Nephron (organoid): Measurements from ENCODE around the gene ARIH2.

Experiments
- H3K27ac Mint-ChIP-seq, 3 experiments: 2 replicates each; pipeline ENCODE4 v1.8.0; 2020; ENCODE audit warnings: mixed read lengths in 3 of 3, mild to moderate bottlenecking in 2 of 3, moderate library complexity in 1 of 3
- H3K27me3 Mint-ChIP-seq: 2 replicates; pipeline ENCODE4 v1.8.0; 2021; ENCODE audit warnings: low read depth, mild to moderate bottlenecking, moderate library complexity, mixed read lengths
- H3K36me3 Mint-ChIP-seq: 2 replicates; pipeline ENCODE4 v1.8.0; 2020; ENCODE audit warnings: low read depth, mixed read lengths
- H3K4me1 Mint-ChIP-seq: 2 replicates; pipeline ENCODE4 v1.8.0; 2020; ENCODE audit warnings: mixed read lengths
- H3K4me3 Mint-ChIP-seq, 3 experiments: 2 replicates each; pipeline ENCODE4 v1.8.0; 2020; ENCODE audit warnings: mild to moderate bottlenecking in 3 of 3, mixed read lengths in 3 of 3, moderate library complexity in 2 of 3
- H3K9me3 Mint-ChIP-seq: 2 replicates; pipeline ENCODE4 v1.8.0; 2020; ENCODE audit warnings: mixed read lengths
- TF ChIP-seq, protein P1 (sequence below), 3 experiments: fragments of 200-600 bp; sonication (generic); IDR thresholded peaks; one replicate each; pipeline ENCODE4 v1.5.0; 2021; ENCODE audit warnings: antibody characterized with exemption in 3 of 3; ENCODE audit not compliant: unreplicated experiment in 3 of 3

Gene ARIH2

DNA sequence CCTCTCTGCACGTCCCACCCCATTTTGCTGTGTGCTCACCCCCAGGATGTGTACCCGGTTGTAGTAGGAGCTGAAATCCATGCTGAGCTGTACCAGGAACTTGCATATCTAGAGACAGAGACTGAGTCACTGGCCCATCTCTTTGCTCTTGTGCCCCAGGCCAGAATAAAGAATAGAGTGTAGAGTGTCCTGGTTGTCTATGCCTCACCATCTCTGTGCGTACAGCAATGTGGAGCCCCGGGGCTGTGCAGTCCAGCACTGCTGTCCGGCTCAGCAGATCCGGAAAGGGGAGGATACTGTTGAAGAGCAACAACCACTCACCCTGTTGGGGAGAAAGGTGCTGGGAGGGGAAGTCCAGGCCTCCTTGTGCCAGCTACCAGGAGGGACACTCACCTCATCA lies 97.1 kb downstream of the ARIH2 start:
- Mint-ChIP-seq H3K4me1 (peaks cover 16% of the 10 kb centered on the region), H3K36me3 (peaks cover 27% of the 10 kb centered on the region), H3K27ac (no peak overlapping the region), H3K27me3 (peaks cover 3% of the 10 kb centered on the region), H3K4me3 (peak overlapping the region; percentile 86 to 96 (median 88)), H3K9me3 (no peaks in the 10 kb centered on the region)
- TF ChIP-seq, protein P1, sequence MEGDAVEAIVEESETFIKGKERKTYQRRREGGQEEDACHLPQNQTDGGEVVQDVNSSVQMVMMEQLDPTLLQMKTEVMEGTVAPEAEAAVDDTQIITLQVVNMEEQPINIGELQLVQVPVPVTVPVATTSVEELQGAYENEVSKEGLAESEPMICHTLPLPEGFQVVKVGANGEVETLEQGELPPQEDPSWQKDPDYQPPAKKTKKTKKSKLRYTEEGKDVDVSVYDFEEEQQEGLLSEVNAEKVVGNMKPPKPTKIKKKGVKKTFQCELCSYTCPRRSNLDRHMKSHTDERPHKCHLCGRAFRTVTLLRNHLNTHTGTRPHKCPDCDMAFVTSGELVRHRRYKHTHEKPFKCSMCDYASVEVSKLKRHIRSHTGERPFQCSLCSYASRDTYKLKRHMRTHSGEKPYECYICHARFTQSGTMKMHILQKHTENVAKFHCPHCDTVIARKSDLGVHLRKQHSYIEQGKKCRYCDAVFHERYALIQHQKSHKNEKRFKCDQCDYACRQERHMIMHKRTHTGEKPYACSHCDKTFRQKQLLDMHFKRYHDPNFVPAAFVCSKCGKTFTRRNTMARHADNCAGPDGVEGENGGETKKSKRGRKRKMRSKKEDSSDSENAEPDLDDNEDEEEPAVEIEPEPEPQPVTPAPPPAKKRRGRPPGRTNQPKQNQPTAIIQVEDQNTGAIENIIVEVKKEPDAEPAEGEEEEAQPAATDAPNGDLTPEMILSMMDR (IDR thresholded peaks at IDR 0.05; ENCODE audit: unreplicated experiment in 3 of 3), result no peak

DNA sequence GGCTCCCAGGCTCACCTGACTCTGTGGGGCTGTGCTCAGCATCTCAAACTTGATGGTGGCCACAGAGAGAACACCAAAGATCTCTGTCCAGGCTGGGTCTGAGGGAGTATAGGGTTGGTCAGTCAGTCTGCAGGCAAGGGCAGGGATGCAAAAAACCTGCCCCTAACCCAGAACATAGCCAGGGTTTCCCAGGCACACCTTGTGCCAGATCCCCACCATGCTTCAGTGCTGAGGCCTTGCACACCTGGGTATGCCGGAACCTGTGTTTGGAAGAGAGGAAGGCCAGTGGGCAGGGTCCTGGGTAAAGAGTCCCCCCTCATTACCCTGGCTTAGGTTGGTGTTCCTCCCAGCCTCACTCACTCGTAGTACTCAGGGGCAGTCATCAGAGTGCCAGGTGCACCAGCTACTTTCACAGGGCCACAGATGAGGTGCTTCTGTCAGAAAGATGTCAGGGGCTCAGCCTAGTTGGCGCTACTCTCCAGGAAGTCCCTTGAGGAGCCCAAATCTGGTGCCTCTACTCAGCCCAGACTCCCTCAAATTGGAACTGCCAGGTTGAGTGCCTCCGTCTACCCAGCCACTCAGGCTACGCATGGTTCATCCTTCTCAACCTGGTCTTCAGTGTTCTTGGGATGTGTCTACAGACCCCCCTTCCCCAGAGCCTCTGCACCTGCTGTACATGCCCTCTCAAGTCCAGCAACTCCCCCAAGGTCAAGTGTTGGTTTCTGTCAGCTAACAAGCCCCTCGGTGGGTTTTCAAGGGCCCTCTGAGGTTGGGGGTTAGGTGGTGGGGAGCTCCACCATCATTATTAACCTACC lies 98.0 kb downstream of the ARIH2 start:
- peaks cover 3% of the 10 kb centered on the region for H3K27me3 Mint-ChIP-seq
- peaks cover 21% of the 10 kb centered on the region for H3K4me1 Mint-ChIP-seq
- H3K9me3 Mint-ChIP-seq, result no peaks in the 10 kb centered on the region
- peaks cover 24% of the 10 kb centered on the region for H3K36me3 Mint-ChIP-seq
- H3K27ac Mint-ChIP-seq, result no peak overlapping the region
- peak overlapping the region; percentile 86 to 96 (median 88) for H3K4me3 Mint-ChIP-seq
- TF ChIP-seq, protein P1 (IDR thresholded peaks at IDR 0.05; ENCODE audit: unreplicated experiment in 3 of 3), result no peak

DNA sequence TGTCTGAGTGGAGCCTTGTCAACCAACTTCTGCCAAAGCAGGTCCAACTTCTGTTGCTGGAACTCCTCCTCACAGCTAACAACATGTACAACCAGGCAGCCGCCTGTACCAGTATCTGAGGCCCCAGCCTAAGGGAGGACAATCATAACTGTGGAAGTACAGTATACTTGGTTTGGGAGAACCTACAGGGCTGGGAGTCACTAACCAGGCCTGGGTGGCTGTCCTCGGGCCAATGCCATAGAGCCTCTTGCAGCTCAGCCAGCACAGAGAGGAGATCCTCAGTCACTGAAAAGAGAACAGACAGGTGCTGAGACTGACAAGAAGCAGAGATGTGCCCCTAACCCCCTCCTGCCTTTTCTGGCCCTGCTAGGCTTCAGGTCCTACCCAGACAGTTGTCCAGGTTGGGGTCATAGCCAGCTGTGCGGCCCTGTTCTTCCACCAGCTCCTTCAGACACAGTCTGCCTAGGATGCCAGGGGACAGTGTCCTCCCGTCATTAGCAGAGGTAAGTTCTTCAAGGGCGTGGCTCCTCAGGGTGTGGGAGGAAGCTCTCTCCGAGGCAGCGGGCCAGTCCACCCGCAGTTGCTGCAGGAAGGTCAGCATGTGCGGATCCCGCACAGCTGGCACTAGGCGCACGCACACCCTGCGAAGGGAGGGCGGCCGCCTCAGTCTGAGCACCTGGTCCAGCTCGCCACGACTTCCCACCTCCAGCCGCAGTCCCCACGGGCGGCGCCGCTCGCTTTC lies 98.8 kb downstream of the ARIH2 start:
- H3K27me3 Mint-ChIP-seq, result peaks cover 3% of the 10 kb centered on the region
- H3K4me1 Mint-ChIP-seq, result peaks cover 13% of the 10 kb centered on the region
- no peaks in the 10 kb centered on the region for H3K9me3 Mint-ChIP-seq
- TF ChIP-seq, protein P1 (IDR thresholded peaks at IDR 0.05; ENCODE audit: unreplicated experiment in 3 of 3), result no peak
- H3K27ac Mint-ChIP-seq, result peak overlapping the region in 2 of 3 experiments; percentile 18 to 51
- H3K36me3 Mint-ChIP-seq, result peaks cover 17% of the 10 kb centered on the region
- peak overlapping the region; percentile 86 to 96 (median 88) for H3K4me3 Mint-ChIP-seq

DNA sequence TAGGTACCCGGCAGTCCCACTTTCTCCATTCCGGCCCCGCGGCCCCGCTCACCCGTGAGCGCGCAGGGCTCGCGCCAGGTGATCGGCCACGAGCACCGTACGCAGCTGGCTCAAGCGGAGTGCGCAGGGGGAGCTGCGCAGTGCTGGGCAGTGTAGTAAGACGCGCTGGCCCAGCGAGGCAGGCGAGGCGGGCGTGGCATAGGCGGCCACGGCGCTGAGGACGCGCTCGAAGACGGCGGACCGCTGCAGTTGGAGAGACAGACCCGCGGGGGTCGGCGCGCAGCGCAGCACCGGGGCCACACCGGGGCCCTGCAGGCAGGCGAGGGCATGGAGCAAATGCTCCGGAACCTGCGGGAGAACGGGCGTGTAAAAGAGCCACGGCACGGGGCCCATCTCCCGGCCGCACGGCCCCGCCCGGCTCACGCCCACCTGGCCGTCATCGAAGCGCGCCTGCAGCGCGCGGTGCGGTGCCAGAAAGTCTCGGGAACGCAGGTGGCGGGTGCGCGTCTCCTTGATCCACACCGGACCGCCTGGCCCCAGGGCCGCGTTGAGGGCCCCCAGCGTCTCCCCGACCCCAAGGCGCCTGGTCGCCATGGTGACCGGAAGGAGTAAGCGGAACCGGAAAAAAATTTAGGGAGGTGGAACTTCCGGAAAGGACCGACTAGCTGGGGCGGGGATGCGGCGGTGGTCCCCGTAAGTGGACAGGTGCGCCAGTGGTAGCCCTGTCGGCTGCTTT lies 99.5 kb downstream of the ARIH2 start, which contains the start of gene DALRD3:
Gene DALRD3 (minus strand): TSS at position 610 of the 736 bp plus-strand sequence. CDS start 16 bp downstream, at position 594.
- peaks cover 13% of the 10 kb centered on the region for H3K4me1 Mint-ChIP-seq
- H3K27ac Mint-ChIP-seq, result peak within 1 kb of the TSS; percentile 55 to 80 (median 64)
- no peaks in the 10 kb centered on the region for H3K9me3 Mint-ChIP-seq
- peak within 1 kb of the TSS; percentile 96 to 98 (median 98) for H3K4me3 Mint-ChIP-seq
- H3K36me3 Mint-ChIP-seq, result peaks cover 17% of the 10 kb centered on the region
- TF ChIP-seq, protein P1 (IDR thresholded peaks at IDR 0.05; ENCODE audit: unreplicated experiment in 3 of 3), result no peak
- H3K27me3 Mint-ChIP-seq, result peaks cover 3% of the 10 kb centered on the region

DNA sequence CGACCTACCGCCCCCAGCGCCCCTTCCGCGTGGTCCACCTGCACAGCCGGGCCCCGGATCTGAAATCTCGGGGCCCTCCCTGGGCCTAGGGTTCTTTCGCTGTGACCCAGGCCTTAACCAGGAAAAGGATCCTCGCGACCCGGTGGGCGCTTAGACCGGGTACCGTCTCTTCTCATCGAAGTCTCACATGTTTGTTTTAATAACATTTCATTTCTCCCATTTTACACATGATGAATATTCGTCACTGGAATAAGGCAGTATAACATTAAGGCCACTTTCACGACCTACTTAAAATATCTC lies 100.0 kb downstream of the ARIH2 start:
- peak overlapping the region; percentile 55 to 80 (median 64) for H3K27ac Mint-ChIP-seq
- peaks cover 19% of the 10 kb centered on the region for H3K36me3 Mint-ChIP-seq
- peak overlapping the region; percentile 86 to 98 (median 96) for H3K4me3 Mint-ChIP-seq
- H3K9me3 Mint-ChIP-seq, result no peaks in the 10 kb centered on the region
- H3K4me1 Mint-ChIP-seq, result peaks cover 15% of the 10 kb centered on the region
- TF ChIP-seq, protein P1 (IDR thresholded peaks at IDR 0.05; ENCODE audit: unreplicated experiment in 3 of 3), result no peak
- peaks cover 3% of the 10 kb centered on the region for H3K27me3 Mint-ChIP-seq
